RPMI8226 (cell line): ENCODE measurements around the gene XPNPEP2.

Source experiments
- DNase-seq: peaks from one replicate; pipeline ENCODE4 v3.0.0-alpha.2; 2015

The XPNPEP2 gene

GRCh38 chrX:129738466-129739308 is at the start of gene XPNPEP2:
Gene XPNPEP2 (plus strand): TSS chrX:129738979. CDS start chrX:129739214, 235 bp downstream.
- DNase-seq: no peak

- no peak for DNase-seq
Observed at GRCh38 chrX:129689796-129690195, 49.0 kb upstream of the XPNPEP2 start.

- no peak for DNase-seq
Observed at GRCh38 chrX:129690435-129690834, 48.3 kb upstream of the XPNPEP2 start.

- DNase-seq: no peak
Observed at GRCh38 chrX:129693354-129693753, 45.4 kb upstream of the XPNPEP2 start.

GRCh38 chrX:129694805-129695204 is 44.0 kb upstream of the XPNPEP2 start:
- no peak for DNase-seq

GRCh38 chrX:129695535-129695934 is 43.2 kb upstream of the XPNPEP2 start:
- DNase-seq: no peak

- DNase-seq: no peak
Observed at GRCh38 chrX:129695937-129696336, 42.8 kb upstream of the XPNPEP2 start.

- no peak for DNase-seq
Observed at GRCh38 chrX:129696463-129697155, 42.2 kb upstream of the XPNPEP2 start.

- no peak for DNase-seq
Observed at GRCh38 chrX:129697204-129697829, 41.5 kb upstream of the XPNPEP2 start.

- no peak for DNase-seq
Observed at GRCh38 chrX:129698150-129698549, 40.6 kb upstream of the XPNPEP2 start.

GRCh38 chrX:129700536-129700935 is 38.2 kb upstream of the XPNPEP2 start:
- DNase-seq: no peak

- DNase-seq: no peak
Observed at GRCh38 chrX:129701624-129702069, 37.1 kb upstream of the XPNPEP2 start.

- no peak for DNase-seq
Observed at GRCh38 chrX:129704491-129704890, 34.3 kb upstream of the XPNPEP2 start.

- no peak for DNase-seq
Observed at GRCh38 chrX:129705377-129705925, 33.3 kb upstream of the XPNPEP2 start.

- no peak for DNase-seq
Observed at GRCh38 chrX:129705988-129706387, 32.8 kb upstream of the XPNPEP2 start.

GRCh38 chrX:129706400-129707072 is 32.2 kb upstream of the XPNPEP2 start:
- peak; percentile 94 for DNase-seq

GRCh38 chrX:129714581-129714980 is 24.2 kb upstream of the XPNPEP2 start:
- no peak for DNase-seq

- no peak for DNase-seq
Observed at GRCh38 chrX:129716507-129716906, 22.3 kb upstream of the XPNPEP2 start.

- no peak for DNase-seq
Observed at GRCh38 chrX:129717892-129718291, 20.9 kb upstream of the XPNPEP2 start.

GRCh38 chrX:129718676-129719075 is 20.1 kb upstream of the XPNPEP2 start:
- no peak for DNase-seq

- no peak for DNase-seq
Observed at GRCh38 chrX:129719268-129719667, 19.5 kb upstream of the XPNPEP2 start.

- no peak for DNase-seq
Observed at GRCh38 chrX:129719931-129720530, 18.7 kb upstream of the XPNPEP2 start.
